Measurements from ENCODE around the gene VWA8.
"Not testable (repeated sequence)": the region's sequence is repeated elsewhere in the genome, so short reads cannot be mapped to it uniquely, and the experiment has no call there.

VWA8 gene

GRCh38 chr13:41791056-41791455 lies 169.9 kb downstream of the VWA8 start:
- DNase-seq, result no peak

- DNase-seq, result no peak
Observed at GRCh38 chr13:41788552-41788951, 172.4 kb downstream of the VWA8 start.

- DNase-seq, result no peak
Observed at GRCh38 chr13:41785402-41786172, 175.3 kb downstream of the VWA8 start.

- no peak for DNase-seq
Observed at GRCh38 chr13:41782086-41782485, 178.8 kb downstream of the VWA8 start.

- DNase-seq, result no peak
Observed at GRCh38 chr13:41780715-41781706, 179.9 kb downstream of the VWA8 start.

GRCh38 chr13:41775251-41775650 lies 185.7 kb downstream of the VWA8 start:
- no peak for DNase-seq

GRCh38 chr13:41774605-41775218 lies 186.2 kb downstream of the VWA8 start:
- no peak for DNase-seq

GRCh38 chr13:41767801-41768200 lies 193.1 kb downstream of the VWA8 start:
- no peak for DNase-seq

GRCh38 chr13:41766439-41766838 lies 194.5 kb downstream of the VWA8 start:
- DNase-seq, result no peak

- no peak for DNase-seq
Observed at GRCh38 chr13:41765813-41766212, 195.1 kb downstream of the VWA8 start.

- no peak for DNase-seq
Observed at GRCh38 chr13:41765020-41765419, 195.9 kb downstream of the VWA8 start.

GRCh38 chr13:41764558-41764957 lies 196.4 kb downstream of the VWA8 start:
- DNase-seq, result no peak

- no peak for DNase-seq
Observed at GRCh38 chr13:41763782-41764181, 197.1 kb downstream of the VWA8 start.

- no peak for DNase-seq
Observed at GRCh38 chr13:41762796-41763195, 198.1 kb downstream of the VWA8 start.

GRCh38 chr13:41756198-41756880 lies 204.6 kb downstream of the VWA8 start:
- DNase-seq, result no peak

- no peak for DNase-seq
Observed at GRCh38 chr13:41751734-41752445, 209.0 kb downstream of the VWA8 start.

- DNase-seq, result no peak
Observed at GRCh38 chr13:41751277-41751676, 209.6 kb downstream of the VWA8 start.

- DNase-seq, result no peak
Observed at GRCh38 chr13:41746259-41746658, 214.7 kb downstream of the VWA8 start.

- DNase-seq, result not testable (repeated sequence)
Observed at GRCh38 chr13:41745496-41745895, 215.4 kb downstream of the VWA8 start.

GRCh38 chr13:41742917-41743552 lies 217.9 kb downstream of the VWA8 start:
- no peak for DNase-seq

- no peak for DNase-seq
Observed at GRCh38 chr13:41740479-41740878, 220.4 kb downstream of the VWA8 start.

All from NCI-H1694 (cell line).